HG03469 (cell line): ENCODE data around the gene PRKCA.
"Not testable (repeated sequence)": the region's sequence is repeated elsewhere in the genome, so short reads cannot be mapped to it uniquely, and the experiment has no call there.

Experiments used
- ATAC-seq: cut with Tn5 transposase; IDR thresholded peaks from one replicate; pipeline ENCODE4 v1.9.1; 2021; ENCODE audit warnings: mild to moderate bottlenecking, moderate library complexity, moderate number of reproducible peaks; ENCODE audit not compliant: unreplicated experiment

PRKCA gene

DNA sequence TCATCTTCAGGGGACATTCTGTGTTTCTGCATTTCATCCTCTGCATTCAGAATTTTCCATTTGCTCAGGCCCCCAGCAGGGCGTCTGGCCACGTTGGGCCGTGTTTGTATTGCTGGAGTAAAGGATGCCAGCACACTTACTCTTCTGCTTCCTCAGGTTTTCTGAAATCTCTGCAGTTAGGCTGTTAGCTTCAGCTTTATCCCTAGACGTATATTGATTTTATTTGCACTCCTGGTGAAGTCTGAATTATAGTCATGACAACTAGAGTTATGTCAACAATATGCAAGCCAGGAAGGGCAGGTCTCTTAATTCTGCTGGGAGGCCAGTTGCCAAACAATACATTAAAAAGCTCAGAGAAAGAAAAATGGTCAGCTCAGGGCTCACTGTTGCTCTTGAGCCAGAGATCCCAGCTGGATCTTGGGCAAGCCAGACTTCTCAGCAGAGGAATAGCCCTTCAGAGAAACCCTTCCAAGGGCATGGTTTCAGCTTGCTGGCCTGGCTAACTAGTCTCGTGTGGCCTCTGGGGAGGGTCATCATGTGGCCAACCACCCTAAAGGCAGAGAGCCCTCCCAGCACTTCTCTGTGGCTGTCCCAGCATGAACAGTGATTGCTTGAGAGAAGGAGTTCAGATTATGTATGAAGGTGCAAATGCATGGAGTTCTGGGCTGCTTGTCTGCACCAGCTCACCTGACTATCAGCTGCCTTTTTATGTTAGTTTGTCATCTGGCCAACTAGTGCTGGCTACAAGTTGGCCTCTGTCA lies 422.3 kb downstream of the PRKCA start:
- ATAC-seq, result no peak

DNA sequence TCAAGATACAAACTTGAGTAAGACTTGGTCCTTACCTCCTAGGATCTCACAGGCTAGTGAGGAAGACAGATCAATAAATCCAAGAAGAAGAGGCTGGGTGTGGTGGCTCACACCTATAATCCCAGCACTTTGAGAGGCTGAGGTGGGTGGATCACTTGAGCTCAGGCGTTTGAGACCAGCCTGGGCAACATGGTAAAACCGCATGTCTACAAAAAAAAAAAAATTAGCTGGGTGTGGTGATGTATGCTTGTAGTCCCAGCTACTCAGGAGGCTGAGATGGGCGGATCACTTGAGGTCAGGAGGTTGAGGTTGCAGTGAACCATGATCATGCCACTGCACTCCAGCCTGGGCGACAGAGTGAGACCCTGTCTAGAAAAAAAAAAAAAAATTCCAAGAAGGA lies 423.0 kb downstream of the PRKCA start:
- ATAC-seq, result not testable (repeated sequence)

- ATAC-seq, result no peak
Measured at GRCh38 chr17:66725956-66726355, 423.5 kb downstream of the PRKCA start.

GRCh38 chr17:66726371-66726770 lies 424.0 kb downstream of the PRKCA start:
- ATAC-seq, result no peak

GRCh38 chr17:66726846-66727245 lies 424.4 kb downstream of the PRKCA start:
- ATAC-seq, result no peak

DNA sequence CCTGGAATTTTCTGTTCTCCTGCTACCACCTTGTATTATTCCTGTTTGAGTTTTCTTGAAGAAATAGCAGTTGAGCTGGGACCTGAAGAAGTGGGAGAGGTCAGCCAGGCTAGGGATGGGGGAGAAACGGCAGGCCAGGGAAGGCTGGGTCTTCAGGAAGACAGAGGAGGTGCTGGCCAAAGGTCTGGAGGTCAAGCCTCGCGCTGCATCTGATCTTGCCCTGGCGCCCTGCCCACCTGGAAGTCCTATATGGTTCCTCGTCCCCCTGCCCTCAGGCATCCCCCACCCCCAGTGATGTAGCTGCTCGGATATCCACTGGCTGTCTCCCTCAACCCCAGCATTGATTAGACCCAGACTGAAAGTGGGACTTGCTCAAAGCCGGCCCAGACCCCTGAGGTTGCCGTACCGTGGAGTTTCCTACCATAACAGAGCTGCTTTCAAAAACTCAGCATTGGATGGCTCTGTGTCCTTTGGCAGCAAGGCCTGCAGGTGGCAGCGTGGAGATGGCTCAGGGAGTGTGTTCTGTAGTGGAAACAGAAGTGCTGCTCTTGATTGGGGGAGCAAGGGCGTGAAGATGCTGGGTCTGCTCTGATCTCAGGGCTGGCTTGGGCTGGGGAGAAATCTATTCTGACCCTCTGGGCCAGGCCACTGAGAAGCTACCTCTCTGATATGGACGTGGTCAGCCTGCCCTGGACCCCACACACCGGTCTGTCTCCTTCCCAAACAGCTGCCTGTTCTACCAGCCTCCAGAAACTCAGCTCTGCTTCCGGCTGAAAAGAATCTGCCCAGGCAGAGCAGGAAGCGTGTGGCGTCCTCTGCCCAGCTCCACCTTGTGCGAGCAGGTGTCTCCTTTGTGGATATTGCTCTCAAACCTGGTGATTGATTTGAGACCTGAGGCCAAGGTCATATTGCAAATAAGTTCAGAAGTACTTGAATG lies 425.5 kb downstream of the PRKCA start:
- no peak for ATAC-seq

GRCh38 chr17:66730461-66730923 lies 428.1 kb downstream of the PRKCA start:
- no peak for ATAC-seq

DNA sequence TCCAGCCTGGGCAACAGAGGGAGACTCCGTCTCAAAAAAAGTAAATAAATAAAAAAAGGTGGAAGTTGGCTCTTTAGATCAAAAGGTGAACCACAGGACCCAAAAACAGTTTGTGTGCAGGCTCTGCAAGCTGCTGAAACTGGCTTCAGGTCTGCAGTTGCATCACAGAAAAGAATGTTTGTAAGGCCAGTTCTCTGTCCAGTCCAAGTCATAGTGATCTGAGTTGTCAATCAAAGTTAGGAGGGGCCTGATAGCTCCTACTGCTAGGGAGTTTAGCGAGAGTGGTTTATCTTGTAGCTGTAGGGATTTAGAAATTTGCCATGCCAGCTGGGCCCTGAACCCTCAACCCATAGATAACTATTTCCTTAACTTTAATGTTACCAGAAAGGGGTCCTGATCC lies 431.3 kb downstream of the PRKCA start:
- no peak for ATAC-seq

DNA sequence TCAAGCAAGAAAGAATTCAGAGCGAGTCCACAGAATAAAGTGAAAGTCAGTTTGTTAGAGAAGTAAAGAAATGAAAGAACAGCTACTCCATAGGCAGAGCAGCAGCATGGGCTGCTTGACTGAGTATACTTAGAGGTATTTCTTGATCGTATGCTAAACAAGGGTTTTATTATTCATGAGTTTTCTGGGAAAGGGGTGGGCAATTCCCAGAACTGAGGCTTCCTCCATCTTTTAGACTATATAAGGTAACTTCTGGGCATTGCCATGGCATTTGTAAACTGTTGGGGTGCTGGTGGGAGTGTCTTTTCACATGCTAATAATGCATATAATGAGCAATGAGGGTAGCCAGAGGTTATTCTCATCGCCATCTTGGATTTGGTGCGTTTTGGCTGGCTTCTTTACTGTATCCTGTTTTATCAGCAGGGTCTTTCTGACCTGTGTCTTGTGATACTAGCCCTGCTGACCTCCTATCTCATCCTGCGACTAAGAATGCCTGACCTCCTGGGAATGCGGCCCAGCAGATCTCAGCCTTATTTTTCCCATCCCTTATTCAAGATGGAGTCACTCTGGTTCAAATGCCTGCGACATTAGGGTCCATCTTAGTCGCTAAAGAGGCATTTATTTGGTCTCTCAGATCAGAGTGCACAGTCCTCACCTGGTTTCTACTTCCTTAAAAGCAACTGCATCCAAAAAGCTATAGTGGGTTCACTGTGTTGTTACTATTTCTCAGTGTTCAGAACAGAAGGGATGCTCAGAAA lies 432.0 kb downstream of the PRKCA start:
- ATAC-seq, result no peak

- no peak for ATAC-seq
Measured at GRCh38 chr17:66737524-66737923, 435.1 kb downstream of the PRKCA start.

- no peak for ATAC-seq
Measured at GRCh38 chr17:66738301-66738700, 435.9 kb downstream of the PRKCA start.

DNA sequence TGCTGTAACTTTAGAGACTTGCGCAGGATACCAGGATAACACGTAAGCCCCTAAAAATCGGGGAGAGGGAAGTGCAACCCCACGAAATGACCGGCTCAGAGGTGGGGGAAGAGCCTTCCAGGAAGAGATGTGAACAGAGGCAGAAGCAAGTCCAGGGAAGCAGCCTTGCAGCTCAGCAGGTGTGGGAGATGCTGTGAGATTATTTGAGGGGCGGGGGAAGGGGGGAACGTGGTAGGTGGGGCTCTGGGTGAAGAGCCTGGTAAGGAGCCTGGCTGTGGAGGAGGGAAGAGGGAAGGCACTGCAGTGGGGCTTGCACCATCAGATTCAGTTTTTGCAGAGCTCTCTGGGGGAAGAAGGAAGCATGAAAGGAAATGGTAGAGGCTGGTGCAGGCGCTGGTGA lies 437.1 kb downstream of the PRKCA start:
- no peak for ATAC-seq

DNA sequence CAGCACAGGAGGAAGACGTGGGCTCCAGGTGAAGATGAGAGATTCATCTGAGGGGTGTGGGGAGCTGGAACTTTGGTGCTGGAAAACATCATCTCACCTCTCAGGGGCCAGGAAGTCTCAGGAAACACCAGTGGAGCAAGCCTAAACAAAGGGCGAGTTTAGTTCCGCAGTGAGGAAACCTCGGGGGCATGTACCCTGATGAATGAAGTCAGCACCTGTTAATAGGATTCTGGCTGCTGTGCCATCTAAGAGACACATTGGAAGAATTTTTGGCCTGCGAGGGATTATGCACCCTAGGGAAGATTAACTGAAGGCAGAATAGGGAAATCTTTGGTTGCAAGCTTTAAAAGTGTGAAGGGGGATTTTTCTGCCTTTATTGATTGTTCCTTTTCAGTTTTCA lies 437.8 kb downstream of the PRKCA start:
- no peak for ATAC-seq

DNA sequence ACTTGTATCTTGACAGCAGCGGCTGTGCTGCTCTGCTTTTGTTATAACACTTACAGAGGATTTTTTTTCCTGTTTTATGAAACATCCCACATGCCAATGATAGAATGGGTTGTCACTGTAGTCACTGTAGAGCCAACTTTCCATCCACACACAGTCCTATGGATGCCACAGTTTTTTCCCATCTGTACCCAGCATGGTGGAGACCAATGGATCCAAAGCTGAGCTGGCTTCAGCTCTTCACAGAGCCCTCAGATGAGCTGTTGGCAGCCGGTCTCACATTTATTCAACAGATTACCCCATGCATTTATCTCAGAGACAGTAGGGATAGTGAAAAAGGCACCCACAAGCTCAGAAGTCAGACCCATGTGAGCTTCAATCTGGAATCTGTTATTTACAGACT lies 441.1 kb downstream of the PRKCA start:
- no peak for ATAC-seq

GRCh38 chr17:66746736-66747135 lies 444.3 kb downstream of the PRKCA start:
- ATAC-seq, result no peak

- ATAC-seq, result no peak
Measured at GRCh38 chr17:66747578-66748275, 445.3 kb downstream of the PRKCA start.

GRCh38 chr17:66748578-66748977 lies 446.2 kb downstream of the PRKCA start:
- no peak for ATAC-seq

DNA sequence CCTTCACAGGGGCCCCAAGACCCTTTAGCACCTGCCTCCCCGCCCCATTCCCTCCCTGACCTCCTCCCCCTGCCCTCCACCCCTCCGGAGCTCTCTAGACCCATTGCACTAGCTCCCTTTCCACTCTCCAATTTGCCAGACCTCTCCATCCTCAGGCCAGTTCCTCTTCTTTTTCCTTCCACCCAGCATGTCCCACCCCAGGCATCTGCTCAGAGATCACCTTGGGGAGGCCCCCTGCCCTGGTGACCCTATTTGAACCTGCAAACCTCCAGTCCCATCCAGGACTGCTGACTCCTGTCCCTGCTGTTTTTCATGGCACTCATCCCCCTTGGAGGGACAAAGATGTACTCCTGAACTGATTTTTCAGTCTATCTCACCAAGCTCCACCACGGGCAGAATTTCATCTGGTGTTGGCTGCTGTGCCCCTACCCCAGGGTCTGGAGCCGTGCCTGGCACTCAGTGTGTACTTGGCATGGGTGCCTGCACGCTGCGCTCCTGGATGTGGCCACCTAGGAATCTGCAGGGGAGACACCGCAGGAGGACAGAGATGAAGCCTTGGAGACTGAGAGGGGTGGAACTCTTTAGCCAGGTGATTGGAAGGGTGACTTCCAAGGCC lies 446.9 kb downstream of the PRKCA start:
- ATAC-seq, result no peak

DNA sequence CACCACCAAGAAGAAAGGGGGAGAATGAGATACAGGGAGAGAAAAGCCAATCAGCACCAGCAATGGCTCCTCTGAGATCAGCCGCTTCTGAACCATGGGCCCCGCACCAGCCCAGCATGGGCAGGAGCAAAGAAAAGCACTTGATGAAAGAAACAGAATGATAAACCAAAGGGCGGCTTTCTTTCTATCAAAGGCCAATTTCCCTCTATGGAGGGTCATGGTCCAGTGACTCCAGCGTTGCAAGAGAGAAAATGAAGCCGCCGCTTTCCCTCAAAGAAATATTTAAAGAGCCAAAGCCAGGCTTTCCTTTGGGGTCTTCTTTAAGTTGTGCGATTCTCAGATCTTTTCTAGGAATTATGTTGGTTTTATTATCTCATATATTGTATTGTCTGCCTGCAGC lies 447.7 kb downstream of the PRKCA start:
- no peak for ATAC-seq
